Activated B cell treated with CpG ODN at 0.5 μM for 24 hours (primary cell): ENCODE measurements around the gene TBX2. TPM values are rescaled to one million over a fixed set of nuclear protein-coding genes. Genes with fewer than 3 reads are reported as not detected.

Experiments used
- ATAC-seq: fragments of 200-7000 bp; cut with Tn5 transposase; one replicate; pipeline ENCODE4 v1.10.0; 2021; ENCODE audit warnings: low read depth, mild to moderate bottlenecking, moderate library complexity
- CTCF ChIA-PET: fragments of 350-600 bp; sonication (Branson Sonifier 250); formaldehyde crosslinking; loops from one replicate; lab custom pipeline; 2021; ENCODE audit warnings: antibody characterized with exemption; lab: Charles Lee
- POLR2A ChIA-PET: fragments of 350-600 bp; sonication (Branson Sonifier 250); formaldehyde crosslinking; loops from one replicate; lab custom pipeline; 2021; ENCODE audit warnings: antibody characterized with exemption; lab: Charles Lee
- DNase-seq: peaks from one replicate; pipeline ENCODE4 v3.0.0; 2022
- H3K27ac Mint-ChIP-seq: one replicate; pipeline ENCODE4 v1.8.0; 2020; ENCODE audit warnings: mixed read lengths
- H3K27me3 Mint-ChIP-seq: one replicate; pipeline ENCODE4 v1.8.0; 2021; ENCODE audit warnings: mixed read lengths
- H3K36me3 Mint-ChIP-seq: one replicate; pipeline ENCODE4 v1.8.0; 2021; ENCODE audit warnings: low read depth, mixed read lengths
- H3K4me1 Mint-ChIP-seq: one replicate; pipeline ENCODE4 v1.8.0; 2021; ENCODE audit warnings: mixed read lengths
- H3K4me3 Mint-ChIP-seq: one replicate; pipeline ENCODE4 v1.8.0; 2020; ENCODE audit warnings: mild to moderate bottlenecking, mixed read lengths
- H3K9me3 Mint-ChIP-seq: one replicate; pipeline ENCODE4 v1.8.0; 2020; ENCODE audit warnings: mixed read lengths
- CTCF ChIP-seq: fragments of 200-600 bp; IDR thresholded peaks from one replicate; pipeline ENCODE4 v1.8.0; 2022; ENCODE audit warnings: antibody characterized with exemption, mild to moderate bottlenecking
- intact Hi-C: fragments of 100-400 bp; cut with micrococcal nuclease; formaldehyde crosslinking; loops from one replicate; pipeline ENCODE4 v1.15.1; 2024
- total RNA-seq: library from RNA; stranded (reverse); gene quantifications from 2 replicates; pipeline ENCODE4 v1.2.3, GENCODE V29; 2022

Gene TBX2
- total RNA-seq, 1 donor from 2014 or later = not detected

GRCh38 chr17:61422869-61423268 is 23.2 kb downstream of the TBX2 start:
- Mint-ChIP-seq H3K36me3 (no peaks in the 10 kb centered on the region), H3K27me3 (peaks cover 45% of the 10 kb centered on the region), H3K27ac (no peak overlapping the region), H3K4me3 (no peak overlapping the region), H3K4me1 (no peaks in the 10 kb centered on the region), H3K9me3 (no peaks in the 10 kb centered on the region)
- intact Hi-C loops = no loop called here
- TF ChIP-seq CTCF = no peak
- POLR2A ChIA-PET = no interaction called here
- ATAC-seq (no peak), DNase-seq (no peak)
- CTCF ChIA-PET = no interaction called here

DNA sequence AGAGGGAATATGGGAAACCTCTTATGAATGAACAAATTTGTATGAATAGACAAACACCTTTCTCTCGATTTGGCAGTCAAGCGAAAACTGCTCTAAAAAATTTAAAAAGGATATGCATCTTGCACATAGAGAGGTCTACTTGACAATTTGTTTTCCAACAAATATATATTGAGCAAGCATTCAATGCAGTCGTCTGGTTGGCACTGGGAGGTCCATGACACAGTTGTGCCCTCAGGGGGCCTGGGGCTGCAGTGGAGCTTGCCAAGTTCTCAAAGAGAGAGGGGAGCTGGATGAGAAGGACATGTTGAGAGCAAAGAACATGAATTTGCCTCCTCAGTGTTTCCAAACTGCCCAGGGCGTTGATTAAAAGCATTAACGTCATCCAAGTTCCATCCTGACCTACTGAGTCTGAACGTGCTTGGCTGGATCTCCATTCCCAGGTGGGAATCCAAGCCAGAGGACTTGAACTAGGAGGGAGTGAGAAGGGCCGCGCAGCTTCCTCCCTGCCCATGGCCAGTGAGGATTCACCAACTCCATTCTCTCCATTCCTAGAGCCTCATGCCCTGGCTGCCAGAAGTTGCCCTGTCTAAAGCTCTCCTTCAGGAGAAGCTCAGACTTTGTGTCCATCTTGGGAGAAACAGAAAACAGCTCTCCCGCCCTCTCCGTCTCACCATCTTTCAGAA is 24.5 kb downstream of the TBX2 start:
- ATAC-seq = no peak
- ChIA-PET POLR2A (no interaction called here), CTCF (no interaction called here)
- H3K36me3 Mint-ChIP-seq = no peaks in the 10 kb centered on the region
- peaks cover 2% of the 10 kb centered on the region for H3K9me3 Mint-ChIP-seq
- DNase-seq = no peak
- peaks cover 38% of the 10 kb centered on the region for H3K27me3 Mint-ChIP-seq
- intact Hi-C loops = no loop called here
- H3K27ac Mint-ChIP-seq = no peak overlapping the region
- TF ChIP-seq CTCF = no peak
- no peaks in the 10 kb centered on the region for H3K4me1 Mint-ChIP-seq
- no peak overlapping the region for H3K4me3 Mint-ChIP-seq

- POLR2A ChIA-PET = no interaction called here
- DNase-seq = no peak
Observed at GRCh38 chr17:61425682-61426481, 26.2 kb downstream of the TBX2 start.

DNA sequence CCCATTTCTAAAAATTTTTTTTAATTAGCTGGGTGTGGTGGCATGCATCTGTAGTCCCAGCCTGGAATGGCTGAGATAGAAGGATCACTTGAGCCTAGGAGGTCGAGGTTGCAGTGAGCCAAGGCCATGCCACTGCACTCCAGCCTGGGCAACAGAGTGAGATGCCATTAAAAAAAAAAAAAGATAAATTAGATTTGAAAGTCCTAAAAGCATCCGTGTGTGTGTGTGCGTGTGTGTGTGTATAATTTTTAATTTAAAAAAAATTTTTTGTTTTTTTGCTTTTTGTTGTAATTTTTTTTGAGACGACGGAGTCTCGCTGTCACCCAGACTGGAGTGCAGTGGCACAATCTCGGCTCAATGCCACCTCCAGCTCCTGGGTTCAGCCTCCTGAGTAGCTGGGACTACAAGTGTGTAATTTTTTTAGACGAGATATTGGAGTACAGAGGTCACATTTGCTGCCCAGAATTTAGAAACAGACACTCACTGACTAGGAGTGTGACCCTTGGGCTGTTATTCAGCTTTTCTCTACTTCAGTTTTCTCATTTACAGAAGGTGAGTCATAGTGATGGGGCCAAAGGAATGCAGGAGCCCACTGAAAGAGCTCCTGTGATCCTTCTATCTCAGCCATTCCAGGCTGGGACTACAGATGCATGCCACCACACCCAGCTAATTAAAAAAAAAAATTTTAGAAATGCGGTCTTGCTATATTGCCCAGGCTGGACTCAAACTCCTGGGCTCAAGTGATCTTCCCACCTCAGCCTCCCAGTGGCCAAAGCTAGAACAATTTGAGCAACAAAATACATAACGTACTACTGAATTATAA is 27.1 kb downstream of the TBX2 start:
- CTCF ChIA-PET = interaction anchor here (0.7 kb wide), 1 partner anchor 10 kb away, joined by 3 read pairs; no protein-coding TSS in a partner anchor
- no peaks in the 10 kb centered on the region for H3K36me3 Mint-ChIP-seq
- DNase-seq (no peak), ATAC-seq (no peak)
- H3K27me3 Mint-ChIP-seq = peaks cover 21% of the 10 kb centered on the region
- intact Hi-C loops = no loop called here
- no peak overlapping the region for H3K27ac Mint-ChIP-seq
- H3K9me3 Mint-ChIP-seq = peaks cover 2% of the 10 kb centered on the region
- TF ChIP-seq CTCF = no peak
- POLR2A ChIA-PET = no interaction called here
- H3K4me1 Mint-ChIP-seq = no peaks in the 10 kb centered on the region
- no peak overlapping the region for H3K4me3 Mint-ChIP-seq

More at GRCh38 chr17:61425682-61426481, 26.2 kb downstream of the TBX2 start:
- Mint-ChIP-seq H3K36me3 (no peaks in the 10 kb centered on the region), H3K4me1 (no peaks in the 10 kb centered on the region), H3K27ac (no peak overlapping the region), H3K27me3 (peaks cover 28% of the 10 kb centered on the region), H3K4me3 (no peak overlapping the region), H3K9me3 (peaks cover 2% of the 10 kb centered on the region)
- TF ChIP-seq CTCF = no peak
- CTCF ChIA-PET = interaction anchor here (0.7 kb wide), 1 partner anchor 9 kb away, joined by 3 read pairs; no protein-coding TSS in a partner anchor
- intact Hi-C loops = no loop called here
- no peak for ATAC-seq
